Measurements from ENCODE around the gene F2RL3. TPM values are rescaled to one million over a fixed set of nuclear protein-coding genes. Genes with fewer than 3 reads are reported as not detected.
A peak's percentile ranks its signal among the peaks of the same experiment; 100 is the strongest.

F2RL3 gene
- total and polyA plus RNA-seq, 9 of the 15 experiments (the other 6 are each of a cell fraction or from before 2014, with no cell fraction given) = 1.4 to 27.6 (median 11.9) TPM

DNA sequence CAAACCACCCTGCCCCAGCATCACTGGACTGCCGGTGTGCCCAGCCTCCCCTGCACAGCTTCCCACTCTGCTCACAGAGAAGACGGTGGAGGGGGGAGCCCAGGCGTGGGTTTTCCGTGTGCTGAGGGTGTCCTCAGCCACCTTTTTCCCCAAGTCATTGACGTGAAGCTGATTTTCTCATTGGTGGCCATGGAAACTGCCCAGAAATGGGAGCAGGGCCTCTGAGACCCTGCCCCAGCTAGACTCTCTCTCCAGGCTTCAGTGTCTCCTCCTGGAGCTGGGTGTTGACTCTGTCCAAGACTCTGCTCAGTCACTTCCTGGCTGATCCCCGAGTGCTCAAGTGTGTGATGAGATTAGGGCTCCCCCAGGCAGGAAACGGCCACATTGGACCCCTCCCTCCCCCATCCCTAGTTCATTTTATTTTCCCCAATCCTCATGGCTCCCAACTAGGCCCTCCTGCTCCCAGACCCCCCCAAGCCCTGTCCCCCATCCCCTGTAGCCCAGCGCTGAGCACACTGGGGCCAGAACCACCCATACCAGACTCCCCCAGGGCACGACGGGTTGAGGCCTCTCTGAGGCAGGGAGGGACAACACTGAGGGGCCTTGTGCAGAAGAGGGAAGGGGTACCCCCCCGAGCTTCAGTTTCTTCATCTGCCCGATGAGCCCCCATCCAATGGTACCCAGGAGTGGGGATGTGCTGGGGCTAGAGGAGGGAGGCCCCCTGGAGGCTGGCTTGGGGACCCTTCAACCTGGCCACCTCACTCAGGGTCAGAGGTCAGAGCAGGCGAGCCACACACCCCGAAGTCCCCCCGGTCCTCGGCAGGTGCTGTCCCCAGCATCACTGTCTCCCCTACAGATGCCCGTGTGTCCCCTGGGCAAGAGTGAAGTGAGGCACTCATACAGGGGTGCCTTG lies 1.2 kb upstream of the F2RL3 start (continued):
- peak; percentile 48; the same call in 1 of the 2 replicates for TF ChIP-seq JUND (IDR thresholded peaks at IDR 0.05; ENCODE audit: borderline replicate concordance, low read depth, low read length)
- TF ChIP-seq JUND (tag; IDR thresholded peaks at IDR 0.05; ENCODE audit: borderline replicate concordance, low read depth, low read length) = peak; percentile 29; the same call in 1 of the 3 replicates
- 0 out of 2 replicates have a peak, but pooled peaks have one; percentile 12 for TF ChIP-seq MAFG (tag; conservative IDR thresholded peaks at IDR 0.05)
- TF ChIP-seq SMARCE1 (IDR thresholded peaks at IDR 0.05) = no peak; the same call in none of the 2 replicates
- no peak for TF ChIP-seq PCBP1 (IDR thresholded peaks at IDR 0.05; ENCODE audit: low read depth, low read length, poor library complexity, severe bottlenecking)
- TF ChIP-seq ZBTB7A (IDR thresholded peaks at IDR 0.05; ENCODE audit: borderline replicate concordance, control insufficient read depth, low read depth, low read length) = peak; percentile 94; the same call in 1 of the 2 replicates
- TF ChIP-seq, protein P1, sequence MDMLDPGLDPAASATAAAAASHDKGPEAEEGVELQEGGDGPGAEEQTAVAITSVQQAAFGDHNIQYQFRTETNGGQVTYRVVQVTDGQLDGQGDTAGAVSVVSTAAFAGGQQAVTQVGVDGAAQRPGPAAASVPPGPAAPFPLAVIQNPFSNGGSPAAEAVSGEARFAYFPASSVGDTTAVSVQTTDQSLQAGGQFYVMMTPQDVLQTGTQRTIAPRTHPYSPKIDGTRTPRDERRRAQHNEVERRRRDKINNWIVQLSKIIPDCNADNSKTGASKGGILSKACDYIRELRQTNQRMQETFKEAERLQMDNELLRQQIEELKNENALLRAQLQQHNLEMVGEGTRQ (CRISPR knock-in tag; IDR thresholded peaks at IDR 0.05) = no peak
- peak; percentile 68 for TF ChIP-seq ZNF584 (CRISPR knock-in tag; IDR thresholded peaks at IDR 0.05; ENCODE audit: low read depth)
- TF ChIP-seq, protein P2, sequence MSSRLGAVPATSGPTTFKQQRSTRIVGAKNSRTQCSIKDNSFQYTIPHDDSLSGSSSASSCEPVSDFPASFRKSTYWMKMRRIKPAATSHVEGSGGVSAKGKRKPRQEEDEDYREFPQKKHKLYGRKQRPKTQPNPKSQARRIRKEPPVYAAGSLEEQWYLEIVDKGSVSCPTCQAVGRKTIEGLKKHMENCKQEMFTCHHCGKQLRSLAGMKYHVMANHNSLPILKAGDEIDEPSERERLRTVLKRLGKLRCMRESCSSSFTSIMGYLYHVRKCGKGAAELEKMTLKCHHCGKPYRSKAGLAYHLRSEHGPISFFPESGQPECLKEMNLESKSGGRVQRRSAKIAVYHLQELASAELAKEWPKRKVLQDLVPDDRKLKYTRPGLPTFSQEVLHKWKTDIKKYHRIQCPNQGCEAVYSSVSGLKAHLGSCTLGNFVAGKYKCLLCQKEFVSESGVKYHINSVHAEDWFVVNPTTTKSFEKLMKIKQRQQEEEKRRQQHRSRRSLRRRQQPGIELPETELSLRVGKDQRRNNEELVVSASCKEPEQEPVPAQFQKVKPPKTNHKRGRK (tag; IDR thresholded peaks at IDR 0.05) = no peak
- no peak for TF ChIP-seq BDP1 (IDR thresholded peaks at IDR 0.05; ENCODE audit: insufficient read depth, insufficient read length)
- TF ChIP-seq NCOA4 (IDR thresholded peaks at IDR 0.05; ENCODE audit: partially characterized antibody) = no peak
- TF ChIP-seq, protein P3, sequence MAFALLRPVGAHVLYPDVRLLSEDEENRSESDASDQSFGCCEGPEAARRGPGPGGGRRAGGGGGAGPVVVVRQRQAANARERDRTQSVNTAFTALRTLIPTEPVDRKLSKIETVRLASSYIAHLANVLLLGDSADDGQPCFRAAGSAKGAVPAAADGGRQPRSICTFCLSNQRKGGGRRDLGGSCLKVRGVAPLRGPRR (CRISPR knock-in tag; IDR thresholded peaks at IDR 0.05) = no peak
